Upper lobe of left lung (tissue), 4 donors: ENCODE results near the gene ITGB3.

ENCODE experiments used
- EP300 ChIP-seq, 4 donors: sonication (generic); formaldehyde crosslinking; IDR thresholded peaks; one replicate each; pipeline ENCODE4 v1.5.1; 2017; ENCODE audit warnings: antibody characterized with exemption in 4 of 4, control low read depth in 2 of 4
- POLR2AphosphoS5 ChIP-seq, 2 donors: sonication (generic); formaldehyde crosslinking; IDR thresholded peaks; one replicate each; pipeline ENCODE4 v1.5.1; 2017; ENCODE audit warnings: antibody characterized with exemption in 2 of 2
- TF ChIP-seq, protein P1 (sequence below), 6 experiments: fragments of 450-650 bp in 4 of 6; fragments of 200-600 bp in 2 of 6; sonication (generic) in 2 of 6; IDR thresholded peaks; one replicate each; pipeline ENCODE4 v1.5.1; 2016 to 2019; ENCODE audit warnings: antibody characterized with exemption in 6 of 6

DNA sequence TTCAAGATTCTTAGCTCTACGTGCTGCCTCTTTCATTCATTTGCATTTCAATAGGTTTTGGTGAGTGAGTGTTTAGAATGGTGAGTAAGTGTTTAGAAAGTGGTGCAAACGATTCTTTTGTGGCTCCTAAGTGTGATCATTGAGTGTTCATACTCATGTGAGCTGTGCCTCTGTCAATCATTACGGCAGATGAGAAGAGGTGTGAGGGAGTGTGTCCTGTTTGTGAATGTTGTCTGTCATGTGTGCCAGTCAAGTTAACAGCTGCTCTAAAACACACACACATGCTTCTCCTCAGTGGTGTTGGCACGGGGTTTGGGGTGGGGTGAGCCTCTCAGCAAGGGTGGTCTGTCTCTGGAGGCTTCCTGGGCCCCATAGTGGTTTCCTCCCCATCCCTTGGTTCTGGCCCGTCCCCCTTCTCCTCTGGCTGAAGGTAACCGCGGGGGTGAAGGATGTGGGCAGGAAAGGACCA is 33.1 kb upstream of the ITGB3 start:
- TF ChIP-seq, protein P1, sequence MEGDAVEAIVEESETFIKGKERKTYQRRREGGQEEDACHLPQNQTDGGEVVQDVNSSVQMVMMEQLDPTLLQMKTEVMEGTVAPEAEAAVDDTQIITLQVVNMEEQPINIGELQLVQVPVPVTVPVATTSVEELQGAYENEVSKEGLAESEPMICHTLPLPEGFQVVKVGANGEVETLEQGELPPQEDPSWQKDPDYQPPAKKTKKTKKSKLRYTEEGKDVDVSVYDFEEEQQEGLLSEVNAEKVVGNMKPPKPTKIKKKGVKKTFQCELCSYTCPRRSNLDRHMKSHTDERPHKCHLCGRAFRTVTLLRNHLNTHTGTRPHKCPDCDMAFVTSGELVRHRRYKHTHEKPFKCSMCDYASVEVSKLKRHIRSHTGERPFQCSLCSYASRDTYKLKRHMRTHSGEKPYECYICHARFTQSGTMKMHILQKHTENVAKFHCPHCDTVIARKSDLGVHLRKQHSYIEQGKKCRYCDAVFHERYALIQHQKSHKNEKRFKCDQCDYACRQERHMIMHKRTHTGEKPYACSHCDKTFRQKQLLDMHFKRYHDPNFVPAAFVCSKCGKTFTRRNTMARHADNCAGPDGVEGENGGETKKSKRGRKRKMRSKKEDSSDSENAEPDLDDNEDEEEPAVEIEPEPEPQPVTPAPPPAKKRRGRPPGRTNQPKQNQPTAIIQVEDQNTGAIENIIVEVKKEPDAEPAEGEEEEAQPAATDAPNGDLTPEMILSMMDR (IDR thresholded peaks at IDR 0.05) = no peak
- TF ChIP-seq EP300 (IDR thresholded peaks at IDR 0.05) = no peak
- TF ChIP-seq POLR2AphosphoS5 (IDR thresholded peaks at IDR 0.05) = no peak
